Right cardiac atrium (tissue), 5 donors: Measurements from ENCODE around the gene LITAF. TPM values are rescaled to one million over a fixed set of nuclear protein-coding genes. Genes with fewer than 3 reads are reported as not detected.

Experiments used
- ATAC-seq, 2 donors: fragments of 200-7000 bp; cut with Tn5 transposase; one replicate each; pipeline versions ENCODE4 v1.8.0 to v1.9.1; 2020; ENCODE audit warnings: moderate library complexity in 2 of 2, mild to moderate bottlenecking in 1 of 2
- DNase-seq, 3 donors: peaks; one replicate each; pipeline ENCODE4 v3.0.0-alpha.2; 2020
- H3K27ac ChIP-seq: one replicate; pipeline ENCODE4 v1.5.1; 2013; ENCODE audit warnings: mild to moderate bottlenecking, low read length, control low read depth, moderate library complexity
- H3K27me3 ChIP-seq: one replicate; pipeline ENCODE4 v1.6.1; 2013; ENCODE audit not compliant: control insufficient read depth, insufficient read depth
- H3K4me1 ChIP-seq: one replicate; pipeline ENCODE4 v1.6.1; 2013; ENCODE audit warnings: low read length; ENCODE audit not compliant: control insufficient read depth, insufficient read depth
- H3K4me3 ChIP-seq: one replicate; pipeline ENCODE4 v1.5.1; 2013; ENCODE audit warnings: low read length, control low read depth
- H3K9me3 ChIP-seq: one replicate; pipeline ENCODE4 v1.6.1; 2013; ENCODE audit warnings: low read length; ENCODE audit not compliant: control insufficient read depth
- WGBS: extraction: QIAGEN DNeasy Blood & Tissue Kit; methylation state at CpG from one replicate; pipeline ENCODE4 v1.1.7; 2013; 5-methylcytosine and 5-hydroxymethylcytosine counted together
- intact Hi-C, 4 donors: fragments of 100-400 bp; cut with DNase I; formaldehyde crosslinking; loops; one replicate each; pipeline versions ENCODE4 v1.11.0 to v1.14.0; 2022 to 2023
- polyA plus RNA-seq: library from polyadenylated mRNA; stranded (reverse); fragments of 200-250 nt; gene quantifications from one replicate; pipeline ENCODE4 v1.2.3, GENCODE V29; 2013
- total RNA-seq, 4 donors: library from RNA; stranded (reverse); fragmentation: NEBNext Ultra II Directional; extraction: Animal tissue kit (Norgen Biotek cat#: 25700); gene quantifications; one replicate each; pipeline ENCODE4 v1.2.1, GENCODE V29; 2021
- donor health status: healthy with polysubstance abuse.
- donor health status: DM: no; HTN: yes; CAD: no.
- donor health status: DM: no; HTN: no; CAD: no.
- donor health status: DM: no; HTN: yes; CAD: no; lungs with severe emphysema.
- donor health status: DM: yes; HTN: yes; CAD: no.

Gene LITAF
- total and polyA plus RNA-seq, 5 donors: 25.7 to 76.5 (median 57.1) TPM

- 65% methylated on average over 17 of the region's 17 CpGs for whole genome bisulfite sequencing
- H3K27me3 ChIP-seq: no peaks in the 10 kb centered on the region
- DNase-seq (peak in 2 of 3 donors; percentile 7 to 52), ATAC-seq (no peak)
- H3K27ac ChIP-seq: no peak overlapping the region
- no peaks in the 10 kb centered on the region for H3K9me3 ChIP-seq
- intact Hi-C loops: no loop called here
- peaks cover 2% of the 10 kb centered on the region for H3K4me1 ChIP-seq
- no peak overlapping the region for H3K4me3 ChIP-seq
Measured at GRCh38 chr16:11572301-11572995, 14.3 kb downstream of the LITAF start.

GRCh38 chr16:11571549-11571948, 15.2 kb downstream of the LITAF start:
- Histone ChIP-seq H3K27me3 (no peaks in the 10 kb centered on the region), H3K4me1 (peaks cover 2% of the 10 kb centered on the region), H3K27ac (no peak overlapping the region), H3K4me3 (no peak overlapping the region), H3K9me3 (no peaks in the 10 kb centered on the region)
- ATAC-seq (no peak), DNase-seq (peak in 2 of 3 donors; percentile 6 to 31)
- 85% methylated on average over 4 of the region's 4 CpGs for WGBS
- intact Hi-C loops: no loop called here

- Histone ChIP-seq H3K27ac (no peak overlapping the region), H3K4me3 (no peak overlapping the region), H3K4me1 (peaks cover 2% of the 10 kb centered on the region), H3K27me3 (no peaks in the 10 kb centered on the region), H3K9me3 (no peaks in the 10 kb centered on the region)
- intact Hi-C loops: no loop called here
- ATAC-seq (no peak), DNase-seq (peak in 2 of 3 donors; percentile 7 to 46)
- 64% methylated on average over 5 of the region's 5 CpGs for WGBS
Measured at GRCh38 chr16:11570806-11571205, 15.9 kb downstream of the LITAF start.

GRCh38 chr16:11570258-11570657, 16.5 kb downstream of the LITAF start:
- H3K27ac ChIP-seq: no peak overlapping the region
- H3K4me1 ChIP-seq: peaks cover 2% of the 10 kb centered on the region
- ATAC-seq (no peak), DNase-seq (peak in 1 of 3 donors; percentile 0)
- 94% methylated on average over 6 of the region's 6 CpGs for WGBS
- no peaks in the 10 kb centered on the region for H3K27me3 ChIP-seq
- no peak overlapping the region for H3K4me3 ChIP-seq
- intact Hi-C loops: no loop called here
- H3K9me3 ChIP-seq: no peaks in the 10 kb centered on the region

- H3K27ac ChIP-seq: no peak overlapping the region
- H3K4me1 ChIP-seq: peaks cover under 1% of the 10 kb centered on the region
- 96% methylated on average over 9 of the region's 9 CpGs for WGBS
- no peak overlapping the region for H3K4me3 ChIP-seq
- DNase-seq (no peak), ATAC-seq (no peak)
- H3K27me3 ChIP-seq: no peaks in the 10 kb centered on the region
- intact Hi-C loops: no loop called here
- H3K9me3 ChIP-seq: no peaks in the 10 kb centered on the region
Measured at GRCh38 chr16:11566398-11566797, 20.3 kb downstream of the LITAF start.

- H3K4me3 ChIP-seq: no peak overlapping the region
Measured at GRCh38 chr16:11565665-11566064, 21.1 kb downstream of the LITAF start.

GRCh38 chr16:11564046-11564926, 22.4 kb downstream of the LITAF start:
- H3K9me3 ChIP-seq: no peaks in the 10 kb centered on the region
- H3K27me3 ChIP-seq: no peaks in the 10 kb centered on the region
- H3K27ac ChIP-seq: no peak overlapping the region
- H3K4me3 ChIP-seq: no peak overlapping the region
- H3K4me1 ChIP-seq: peaks cover 5% of the 10 kb centered on the region
- DNase-seq (no peak), ATAC-seq (no peak)
- intact Hi-C loops: no loop called here
- WGBS: 86% methylated on average over 24 of the region's 24 CpGs

More at GRCh38 chr16:11565665-11566064, 21.1 kb downstream of the LITAF start:
- intact Hi-C loops: no loop called here
- DNase-seq: no peak
- Histone ChIP-seq H3K4me1 (peaks cover 5% of the 10 kb centered on the region), H3K27ac (no peak overlapping the region), H3K27me3 (no peaks in the 10 kb centered on the region), H3K9me3 (no peaks in the 10 kb centered on the region)
- ATAC-seq: no peak
- WGBS: 96% methylated on average over 11 of the region's 11 CpGs

GRCh38 chr16:11563493-11564040, 23.2 kb downstream of the LITAF start:
- DNase-seq (no peak), ATAC-seq (no peak)
- no peak overlapping the region for H3K27ac ChIP-seq
- intact Hi-C loops: no loop called here
- H3K27me3 ChIP-seq: no peaks in the 10 kb centered on the region
- WGBS: 79% methylated on average over 6 of the region's 6 CpGs
- no peaks in the 10 kb centered on the region for H3K9me3 ChIP-seq
- H3K4me1 ChIP-seq: peaks cover 5% of the 10 kb centered on the region
- no peak overlapping the region for H3K4me3 ChIP-seq

GRCh38 chr16:11562941-11563340, 23.8 kb downstream of the LITAF start:
- no peak overlapping the region for H3K4me3 ChIP-seq
- H3K27ac ChIP-seq: no peak overlapping the region
- no peaks in the 10 kb centered on the region for H3K9me3 ChIP-seq
- no peak for ATAC-seq
- intact Hi-C loops: no loop called here
- 90% methylated on average over 10 of the region's 10 CpGs for WGBS
- no peaks in the 10 kb centered on the region for H3K27me3 ChIP-seq
- peaks cover 5% of the 10 kb centered on the region for H3K4me1 ChIP-seq
- no peak for DNase-seq

GRCh38 chr16:11562411-11562810, 24.3 kb downstream of the LITAF start:
- Histone ChIP-seq H3K9me3 (no peaks in the 10 kb centered on the region), H3K27me3 (no peaks in the 10 kb centered on the region), H3K4me3 (no peak overlapping the region), H3K4me1 (peaks cover 5% of the 10 kb centered on the region), H3K27ac (no peak overlapping the region)
- DNase-seq: no peak
- ATAC-seq: no peak
- intact Hi-C loops: no loop called here
- 80% methylated on average over 7 of the region's 7 CpGs for WGBS

- no peak for DNase-seq
- H3K9me3 ChIP-seq: no peaks in the 10 kb centered on the region
- no peak overlapping the region for H3K4me3 ChIP-seq
- intact Hi-C loops: no loop called here
- H3K27ac ChIP-seq: peak overlapping the region; percentile 57
- ATAC-seq: no peak
- peaks cover 5% of the 10 kb centered on the region for H3K4me1 ChIP-seq
- H3K27me3 ChIP-seq: no peaks in the 10 kb centered on the region
- WGBS: 92% methylated on average over 3 of the region's 3 CpGs
Measured at GRCh38 chr16:11561856-11562255, 24.9 kb downstream of the LITAF start.
